Upper lobe of left lung (tissue), 4 donors: ENCODE measurements around the gene CNOT3.

Source experiments
- EP300 ChIP-seq, 4 donors: sonication (generic); formaldehyde crosslinking; IDR thresholded peaks; one replicate each; pipeline ENCODE4 v1.5.1; 2017; ENCODE audit warnings: antibody characterized with exemption in 4 of 4, control low read depth in 2 of 4
- TF ChIP-seq, protein P1 (sequence below), 6 experiments: fragments of 450-650 bp in 4 of 6; fragments of 200-600 bp in 2 of 6; sonication (generic) in 2 of 6; IDR thresholded peaks; one replicate each; pipeline ENCODE4 v1.5.1; 2016 to 2019; ENCODE audit warnings: antibody characterized with exemption in 6 of 6

DNA sequence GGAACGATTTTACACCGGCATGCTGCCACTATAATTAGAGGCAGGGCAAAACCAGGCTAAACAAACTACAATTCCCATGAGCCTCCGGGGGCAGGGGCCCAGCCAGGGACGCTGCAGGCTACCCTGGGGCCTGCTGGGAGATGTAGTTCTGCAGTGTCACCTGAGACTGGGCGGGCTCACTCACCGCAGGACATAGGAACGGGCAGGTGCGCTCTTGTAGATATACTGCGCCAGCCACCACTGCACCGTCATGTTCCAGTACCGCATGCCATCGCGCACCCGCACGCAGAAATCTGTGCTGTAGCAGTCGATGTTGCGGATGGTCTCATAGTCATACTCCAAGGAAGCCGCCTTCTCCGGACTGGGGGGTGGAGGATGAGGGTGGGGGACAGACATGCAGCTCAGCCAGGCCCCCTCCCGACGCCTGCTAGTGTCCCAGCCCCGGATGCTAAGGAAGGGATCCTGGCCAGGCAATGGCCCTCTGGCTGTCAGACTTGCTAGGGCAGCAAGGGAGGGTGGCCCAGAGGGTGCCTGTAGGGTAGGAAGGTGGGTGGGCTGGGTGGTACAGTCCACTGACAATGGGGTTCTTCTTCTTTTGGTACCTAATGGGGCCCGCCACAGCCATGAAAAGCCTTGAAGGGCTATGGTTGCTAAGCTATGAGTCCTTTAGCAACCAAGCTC is 41.2 kb downstream of the CNOT3 start:
- TF ChIP-seq, protein P1, sequence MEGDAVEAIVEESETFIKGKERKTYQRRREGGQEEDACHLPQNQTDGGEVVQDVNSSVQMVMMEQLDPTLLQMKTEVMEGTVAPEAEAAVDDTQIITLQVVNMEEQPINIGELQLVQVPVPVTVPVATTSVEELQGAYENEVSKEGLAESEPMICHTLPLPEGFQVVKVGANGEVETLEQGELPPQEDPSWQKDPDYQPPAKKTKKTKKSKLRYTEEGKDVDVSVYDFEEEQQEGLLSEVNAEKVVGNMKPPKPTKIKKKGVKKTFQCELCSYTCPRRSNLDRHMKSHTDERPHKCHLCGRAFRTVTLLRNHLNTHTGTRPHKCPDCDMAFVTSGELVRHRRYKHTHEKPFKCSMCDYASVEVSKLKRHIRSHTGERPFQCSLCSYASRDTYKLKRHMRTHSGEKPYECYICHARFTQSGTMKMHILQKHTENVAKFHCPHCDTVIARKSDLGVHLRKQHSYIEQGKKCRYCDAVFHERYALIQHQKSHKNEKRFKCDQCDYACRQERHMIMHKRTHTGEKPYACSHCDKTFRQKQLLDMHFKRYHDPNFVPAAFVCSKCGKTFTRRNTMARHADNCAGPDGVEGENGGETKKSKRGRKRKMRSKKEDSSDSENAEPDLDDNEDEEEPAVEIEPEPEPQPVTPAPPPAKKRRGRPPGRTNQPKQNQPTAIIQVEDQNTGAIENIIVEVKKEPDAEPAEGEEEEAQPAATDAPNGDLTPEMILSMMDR (IDR thresholded peaks at IDR 0.05): no peak
- no peak for TF ChIP-seq EP300 (IDR thresholded peaks at IDR 0.05)
